Measurements from ENCODE around the gene SLC35F4. TPM values are rescaled to one million over a fixed set of nuclear protein-coding genes. Genes with fewer than 3 reads are reported as not detected.

The SLC35F4 gene
- total and polyA plus RNA-seq, 10 of the 15 experiments (the other 5 are each of a cell fraction or from before 2014, with no cell fraction given): 0.06 to 0.30 TPM; not detected in 8

DNA sequence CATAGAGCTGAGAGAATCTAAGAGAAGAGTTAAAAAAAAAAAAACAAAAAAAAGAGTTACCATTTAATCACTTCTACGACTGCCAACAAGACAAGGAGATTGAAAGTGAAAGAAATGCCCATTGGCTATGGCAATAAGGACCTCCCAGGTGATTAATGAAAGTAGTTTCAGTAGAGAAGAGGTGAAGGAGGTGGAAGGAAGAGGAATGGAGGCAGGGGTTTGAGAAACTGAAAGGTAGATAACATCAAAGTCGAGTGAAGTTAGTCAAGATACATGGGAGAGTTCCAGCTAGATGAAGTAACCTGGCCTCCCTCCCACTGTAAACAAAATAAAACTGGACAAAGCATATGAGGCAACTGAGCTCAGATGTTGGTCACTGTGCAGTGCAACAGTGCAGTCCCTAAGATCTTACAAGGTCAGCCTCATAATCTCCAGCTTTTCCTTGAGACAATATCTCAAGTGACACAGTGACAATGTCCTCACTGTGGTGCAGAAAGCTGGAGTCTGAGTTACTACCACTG, 254.3 kb downstream of the SLC35F4 start:
- intact Hi-C loops (cut with micrococcal nuclease; ENCODE audit: unreplicated experiment): no loop called here
- no peak overlapping the region for H2AFZ ChIP-seq (ENCODE audit: control insufficient read depth, low read depth, low read length)
- H3K9ac ChIP-seq (ENCODE audit: control insufficient read depth, insufficient read depth, low read length): no peak overlapping the region
- H3K4me1 ChIP-seq (ENCODE audit: control insufficient read depth, insufficient read depth, low read length): no peaks in the 10 kb centered on the region
- ChIA-PET SMC1A (ENCODE audit: uncharacterized antibody, unreplicated experiment) (interaction anchor here (1.1 kb wide), 1 partner anchor 12 kb away, joined by 3 read pairs; no protein-coding TSS in a partner anchor), POLR2A (no interaction called here), RAD21 (ENCODE audit: unreplicated experiment) (no interaction called here), CTCF (interaction anchor here (0.5 to 0.8 kb wide), 2 partner anchors 9 to 80 kb away, joined by 3 read pairs; no protein-coding TSS in a partner anchor)
- in situ Hi-C loops (cut with MboI): no loop called here
- H3K36me3 ChIP-seq (ENCODE audit: control insufficient read depth in 2 of 2, insufficient read depth in 2 of 2, low read length in 1 of 2): no peaks in the 10 kb centered on the region
- H3K79me2 ChIP-seq (ENCODE audit: control insufficient read depth, insufficient read depth, low read length): no peaks in the 10 kb centered on the region
- no peaks in the 10 kb centered on the region for H3K27me3 ChIP-seq (replicated peaks in 1 of 2; ENCODE audit: control insufficient read depth in 2 of 2, insufficient read depth in 2 of 2, low read length in 1 of 2)
- ATAC-seq: no peak
- no TSS peak for BruUV-seq (replicated peaks)
- H3K27ac ChIP-seq (ENCODE audit: control insufficient read depth, insufficient read depth): no peak overlapping the region
- H3K4me3 ChIP-seq: no peak overlapping the region
- FAIRE-seq: no peak
- no peak overlapping the region for H3K4me2 ChIP-seq (ENCODE audit: control insufficient read depth, insufficient read depth)
- H4K20me1 ChIP-seq (ENCODE audit: control insufficient read depth, insufficient read depth): no peaks in the 10 kb centered on the region
- H3K9me3 ChIP-seq (replicated peaks; ENCODE audit: control insufficient read depth, insufficient read depth, low read length): no peaks in the 10 kb centered on the region
- DNase-seq (ENCODE audit: low read depth, low spot score): no peak
- TF ChIP-seq EP300 (IDR thresholded peaks at IDR 0.05; ENCODE audit: borderline replicate concordance in 1 of 2, control insufficient read depth in 1 of 2, low read depth in 2 of 2, low read length in 2 of 2) (no peak), NBN (IDR thresholded peaks at IDR 0.05) (no peak), CHD4 (IDR thresholded peaks at IDR 0.05) (no peak), SMAD1 (IDR thresholded peaks at IDR 0.05; ENCODE audit: low read depth, partially characterized antibody) (no peak), POLR2AphosphoS5 (IDR thresholded peaks at IDR 0.05; ENCODE audit: low read length) (no peak), RFX5 (IDR thresholded peaks at IDR 0.05; ENCODE audit: low read depth, low read length) (no peak), TCF12 (IDR thresholded peaks at IDR 0.05; ENCODE audit: low read depth, low read length) (no peak), DPF2 (IDR thresholded peaks at IDR 0.05) (no peak)
- TF ChIP-seq, protein P1, sequence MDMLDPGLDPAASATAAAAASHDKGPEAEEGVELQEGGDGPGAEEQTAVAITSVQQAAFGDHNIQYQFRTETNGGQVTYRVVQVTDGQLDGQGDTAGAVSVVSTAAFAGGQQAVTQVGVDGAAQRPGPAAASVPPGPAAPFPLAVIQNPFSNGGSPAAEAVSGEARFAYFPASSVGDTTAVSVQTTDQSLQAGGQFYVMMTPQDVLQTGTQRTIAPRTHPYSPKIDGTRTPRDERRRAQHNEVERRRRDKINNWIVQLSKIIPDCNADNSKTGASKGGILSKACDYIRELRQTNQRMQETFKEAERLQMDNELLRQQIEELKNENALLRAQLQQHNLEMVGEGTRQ (IDR thresholded peaks at IDR 0.05; ENCODE audit: borderline replicate concordance, low read depth, low read length): no peak
- TF ChIP-seq, protein P2, sequence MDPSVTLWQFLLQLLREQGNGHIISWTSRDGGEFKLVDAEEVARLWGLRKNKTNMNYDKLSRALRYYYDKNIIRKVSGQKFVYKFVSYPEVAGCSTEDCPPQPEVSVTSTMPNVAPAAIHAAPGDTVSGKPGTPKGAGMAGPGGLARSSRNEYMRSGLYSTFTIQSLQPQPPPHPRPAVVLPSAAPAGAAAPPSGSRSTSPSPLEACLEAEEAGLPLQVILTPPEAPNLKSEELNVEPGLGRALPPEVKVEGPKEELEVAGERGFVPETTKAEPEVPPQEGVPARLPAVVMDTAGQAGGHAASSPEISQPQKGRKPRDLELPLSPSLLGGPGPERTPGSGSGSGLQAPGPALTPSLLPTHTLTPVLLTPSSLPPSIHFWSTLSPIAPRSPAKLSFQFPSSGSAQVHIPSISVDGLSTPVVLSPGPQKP (IDR thresholded peaks at IDR 0.05; ENCODE audit: low read depth, low read length): no peak
- TF ChIP-seq, protein P3, sequence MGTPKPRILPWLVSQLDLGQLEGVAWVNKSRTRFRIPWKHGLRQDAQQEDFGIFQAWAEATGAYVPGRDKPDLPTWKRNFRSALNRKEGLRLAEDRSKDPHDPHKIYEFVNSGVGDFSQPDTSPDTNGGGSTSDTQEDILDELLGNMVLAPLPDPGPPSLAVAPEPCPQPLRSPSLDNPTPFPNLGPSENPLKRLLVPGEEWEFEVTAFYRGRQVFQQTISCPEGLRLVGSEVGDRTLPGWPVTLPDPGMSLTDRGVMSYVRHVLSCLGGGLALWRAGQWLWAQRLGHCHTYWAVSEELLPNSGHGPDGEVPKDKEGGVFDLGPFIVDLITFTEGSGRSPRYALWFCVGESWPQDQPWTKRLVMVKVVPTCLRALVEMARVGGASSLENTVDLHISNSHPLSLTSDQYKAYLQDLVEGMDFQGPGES (IDR thresholded peaks at IDR 0.05): no peak
- TF ChIP-seq, protein P4, sequence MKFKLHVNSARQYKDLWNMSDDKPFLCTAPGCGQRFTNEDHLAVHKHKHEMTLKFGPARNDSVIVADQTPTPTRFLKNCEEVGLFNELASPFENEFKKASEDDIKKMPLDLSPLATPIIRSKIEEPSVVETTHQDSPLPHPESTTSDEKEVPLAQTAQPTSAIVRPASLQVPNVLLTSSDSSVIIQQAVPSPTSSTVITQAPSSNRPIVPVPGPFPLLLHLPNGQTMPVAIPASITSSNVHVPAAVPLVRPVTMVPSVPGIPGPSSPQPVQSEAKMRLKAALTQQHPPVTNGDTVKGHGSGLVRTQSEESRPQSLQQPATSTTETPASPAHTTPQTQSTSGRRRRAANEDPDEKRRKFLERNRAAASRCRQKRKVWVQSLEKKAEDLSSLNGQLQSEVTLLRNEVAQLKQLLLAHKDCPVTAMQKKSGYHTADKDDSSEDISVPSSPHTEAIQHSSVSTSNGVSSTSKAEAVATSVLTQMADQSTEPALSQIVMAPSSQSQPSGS (IDR thresholded peaks at IDR 0.05; ENCODE audit: low read length): no peak
- 0% methylated on average over 2 of the region's 2 CpGs for WGBS (ENCODE audit: insufficient coverage, insufficient replicate concordance, low lambda C conversion rate, missing lambda C conversion rate)
